ENCODE data around the gene PCBP4. TPM values are rescaled to one million over a fixed set of nuclear protein-coding genes. Genes with fewer than 3 reads are reported as not detected.

The PCBP4 gene
- total RNA-seq, 1 donor from 2014 or later: 60.6 TPM

DNA sequence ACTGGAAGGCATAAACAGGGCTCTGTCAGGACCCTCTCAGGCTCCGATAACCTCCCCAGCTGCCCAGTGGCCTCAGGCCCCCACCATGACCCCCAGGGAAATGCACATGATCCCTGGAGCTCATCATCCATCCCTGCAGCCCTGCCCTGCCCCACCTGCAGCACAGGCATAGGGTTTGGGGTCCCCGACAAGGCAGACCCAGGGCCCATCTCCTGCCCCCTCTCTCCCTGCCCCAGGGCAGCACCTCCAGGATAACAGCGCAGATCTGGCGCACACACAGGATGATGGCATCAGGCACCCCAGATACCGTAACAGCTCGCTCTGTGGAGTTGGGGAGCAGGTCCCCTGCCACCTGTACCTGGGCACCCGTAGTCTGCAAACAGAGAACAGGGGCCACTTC, 7.6 kb downstream of the PCBP4 start:
- TF ChIP-seq, protein P1, sequence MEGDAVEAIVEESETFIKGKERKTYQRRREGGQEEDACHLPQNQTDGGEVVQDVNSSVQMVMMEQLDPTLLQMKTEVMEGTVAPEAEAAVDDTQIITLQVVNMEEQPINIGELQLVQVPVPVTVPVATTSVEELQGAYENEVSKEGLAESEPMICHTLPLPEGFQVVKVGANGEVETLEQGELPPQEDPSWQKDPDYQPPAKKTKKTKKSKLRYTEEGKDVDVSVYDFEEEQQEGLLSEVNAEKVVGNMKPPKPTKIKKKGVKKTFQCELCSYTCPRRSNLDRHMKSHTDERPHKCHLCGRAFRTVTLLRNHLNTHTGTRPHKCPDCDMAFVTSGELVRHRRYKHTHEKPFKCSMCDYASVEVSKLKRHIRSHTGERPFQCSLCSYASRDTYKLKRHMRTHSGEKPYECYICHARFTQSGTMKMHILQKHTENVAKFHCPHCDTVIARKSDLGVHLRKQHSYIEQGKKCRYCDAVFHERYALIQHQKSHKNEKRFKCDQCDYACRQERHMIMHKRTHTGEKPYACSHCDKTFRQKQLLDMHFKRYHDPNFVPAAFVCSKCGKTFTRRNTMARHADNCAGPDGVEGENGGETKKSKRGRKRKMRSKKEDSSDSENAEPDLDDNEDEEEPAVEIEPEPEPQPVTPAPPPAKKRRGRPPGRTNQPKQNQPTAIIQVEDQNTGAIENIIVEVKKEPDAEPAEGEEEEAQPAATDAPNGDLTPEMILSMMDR (IDR thresholded peaks at IDR 0.05; ENCODE audit: unreplicated experiment): no peak
- H3K27ac Mint-ChIP-seq (ENCODE audit: unreplicated experiment): no peak overlapping the region
- H3K9me3 Mint-ChIP-seq (ENCODE audit: unreplicated experiment): no peaks in the 10 kb centered on the region
- DNase-seq (ENCODE audit: low spot score): no peak
- H3K4me3 Mint-ChIP-seq (ENCODE audit: unreplicated experiment): no peak overlapping the region
- peaks cover 4% of the 10 kb centered on the region for H3K36me3 Mint-ChIP-seq (ENCODE audit: low read depth, unreplicated experiment)
- H3K27me3 Mint-ChIP-seq (ENCODE audit: unreplicated experiment): peaks cover 11% of the 10 kb centered on the region
- H3K4me1 Mint-ChIP-seq (ENCODE audit: unreplicated experiment): no peaks in the 10 kb centered on the region

DNA sequence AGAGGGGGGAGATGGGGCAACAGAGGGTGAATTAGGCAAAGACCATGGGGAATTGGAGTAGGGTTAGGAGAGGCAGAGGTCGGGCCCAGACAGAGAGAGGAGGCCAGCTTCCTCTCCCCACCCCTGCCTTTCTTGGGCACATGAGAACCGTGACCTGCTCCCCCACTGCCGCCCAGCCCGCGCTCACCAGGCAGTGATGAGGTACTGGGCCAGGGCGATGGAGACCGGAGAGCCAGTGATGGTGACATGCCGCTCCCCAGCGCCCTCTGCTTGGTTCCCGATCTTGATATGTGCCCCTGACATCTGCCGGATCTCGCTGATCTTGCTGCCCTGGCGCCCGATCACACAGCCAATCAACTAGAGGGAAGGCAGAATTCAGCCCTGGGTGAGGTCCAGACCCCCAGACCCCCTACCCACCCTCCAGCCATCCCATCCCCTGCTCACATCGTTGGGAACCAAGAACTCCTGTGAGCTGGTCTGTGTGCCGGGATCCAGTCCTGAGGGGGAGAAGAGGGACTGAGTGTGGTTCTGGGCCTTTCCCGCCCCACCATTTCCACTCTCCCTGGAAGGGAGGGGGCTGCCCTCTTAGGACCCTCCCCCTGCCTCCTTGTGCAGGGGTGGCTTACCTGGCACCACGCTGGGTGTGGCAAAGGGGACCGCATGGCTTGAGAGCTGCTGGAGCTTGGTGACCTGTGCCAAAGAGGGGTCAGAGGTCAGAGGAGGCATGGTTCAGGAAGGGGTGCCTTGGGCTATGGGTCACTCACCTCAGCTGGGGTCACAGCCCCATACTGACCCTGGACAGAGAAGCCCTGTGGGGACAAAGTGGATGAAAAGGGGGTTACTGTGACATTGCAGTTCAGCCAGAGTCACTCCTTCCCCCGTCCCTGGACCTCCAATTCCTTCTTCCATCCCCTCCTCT, 8.4 kb downstream of the PCBP4 start:
- no peak overlapping the region for H3K27ac Mint-ChIP-seq (ENCODE audit: unreplicated experiment)
- TF ChIP-seq, protein P1 (IDR thresholded peaks at IDR 0.05; ENCODE audit: unreplicated experiment): no peak
- DNase-seq (ENCODE audit: low spot score): no peak
- H3K36me3 Mint-ChIP-seq (ENCODE audit: low read depth, unreplicated experiment): peaks cover 4% of the 10 kb centered on the region
- H3K4me1 Mint-ChIP-seq (ENCODE audit: unreplicated experiment): no peaks in the 10 kb centered on the region
- H3K4me3 Mint-ChIP-seq (ENCODE audit: unreplicated experiment): peak overlapping the region; percentile 66
- no peaks in the 10 kb centered on the region for H3K9me3 Mint-ChIP-seq (ENCODE audit: unreplicated experiment)
- H3K27me3 Mint-ChIP-seq (ENCODE audit: unreplicated experiment): peaks cover 16% of the 10 kb centered on the region

DNA sequence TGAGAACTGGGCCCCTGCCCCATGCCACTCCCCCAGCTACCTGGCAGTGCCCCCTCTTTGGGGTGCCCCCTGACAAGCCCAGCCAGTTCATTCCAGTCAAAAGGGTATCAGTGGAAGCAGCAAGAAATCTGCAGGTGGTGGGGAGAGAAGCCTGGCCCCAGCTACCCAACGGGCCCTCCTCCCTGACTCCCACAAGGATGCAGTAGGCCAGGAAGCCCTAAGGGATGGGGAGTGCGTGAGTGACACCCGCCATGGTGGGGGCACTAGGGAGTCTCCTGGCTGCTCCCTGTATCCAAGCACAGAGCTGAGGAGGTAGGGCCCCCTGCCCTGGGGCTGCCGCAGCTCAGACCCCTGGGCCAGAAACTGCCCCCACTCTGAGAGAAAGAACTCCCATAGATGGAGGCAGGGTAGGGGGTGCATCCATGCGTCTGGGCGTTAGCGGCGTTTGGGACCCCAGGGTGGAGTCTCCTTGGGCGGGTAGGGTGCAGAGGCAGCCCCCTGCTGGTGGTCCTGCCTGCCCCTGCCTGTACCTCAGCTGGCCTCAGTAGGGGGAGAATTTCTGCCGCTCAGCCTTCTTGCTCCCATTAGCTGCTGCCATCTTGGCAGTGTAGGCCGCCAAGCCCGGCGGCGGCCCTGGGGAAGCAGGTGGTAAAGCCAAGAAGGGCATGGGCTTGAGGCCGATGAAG, 9.6 kb downstream of the PCBP4 start:
- Mint-ChIP-seq H3K27me3 (ENCODE audit: unreplicated experiment) (peaks cover 19% of the 10 kb centered on the region), H3K4me1 (ENCODE audit: unreplicated experiment) (no peaks in the 10 kb centered on the region), H3K4me3 (ENCODE audit: unreplicated experiment) (no peak overlapping the region), H3K27ac (ENCODE audit: unreplicated experiment) (no peak overlapping the region), H3K9me3 (ENCODE audit: unreplicated experiment) (no peaks in the 10 kb centered on the region), H3K36me3 (ENCODE audit: low read depth, unreplicated experiment) (peaks cover 4% of the 10 kb centered on the region)
- TF ChIP-seq, protein P1 (IDR thresholded peaks at IDR 0.05; ENCODE audit: unreplicated experiment): no peak
- no peak for DNase-seq (ENCODE audit: low spot score)

DNA sequence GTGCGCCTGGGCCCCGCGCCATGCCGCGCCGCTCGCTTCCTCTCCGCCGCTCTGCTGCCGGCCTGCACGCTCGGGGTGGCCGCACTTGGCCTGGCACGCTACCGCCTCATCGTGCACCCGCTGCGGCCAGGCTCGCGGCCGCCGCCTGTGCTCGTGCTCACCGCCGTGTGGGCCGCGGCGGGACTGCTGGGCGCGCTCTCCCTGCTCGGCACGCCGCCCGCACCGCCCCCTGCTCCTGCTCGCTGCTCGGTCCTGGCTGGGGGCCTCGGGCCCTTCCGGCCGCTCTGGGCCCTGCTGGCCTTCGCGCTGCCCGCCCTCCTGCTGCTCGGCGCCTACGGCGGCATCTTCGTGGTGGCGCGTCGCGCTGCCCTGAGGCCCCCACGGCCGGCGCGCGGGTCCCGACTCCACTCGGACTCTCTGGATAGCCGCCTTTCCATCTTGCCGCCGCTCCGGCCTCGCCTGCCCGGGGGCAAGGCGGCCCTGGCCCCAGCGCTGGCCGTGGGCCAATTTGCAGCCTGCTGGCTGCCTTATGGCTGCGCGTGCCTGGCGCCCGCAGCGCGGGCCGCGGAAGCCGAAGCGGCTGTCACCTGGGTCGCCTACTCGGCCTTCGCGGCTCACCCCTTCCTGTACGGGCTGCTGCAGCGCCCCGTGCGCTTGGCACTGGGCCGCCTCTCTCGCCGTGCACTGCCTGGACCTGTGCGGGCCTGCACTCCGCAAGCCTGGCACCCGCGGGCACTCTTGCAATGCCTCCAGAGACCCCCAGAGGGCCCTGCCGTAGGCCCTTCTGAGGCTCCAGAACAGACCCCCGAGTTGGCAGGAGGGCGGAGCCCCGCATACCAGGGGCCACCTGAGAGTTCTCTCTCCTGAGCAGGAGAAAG, 11.1 kb downstream of the PCBP4 start:
- peaks cover 14% of the 10 kb centered on the region for H3K27me3 Mint-ChIP-seq (ENCODE audit: unreplicated experiment)
- TF ChIP-seq, protein P1 (IDR thresholded peaks at IDR 0.05; ENCODE audit: unreplicated experiment): peak; percentile 38
- no peaks in the 10 kb centered on the region for H3K9me3 Mint-ChIP-seq (ENCODE audit: unreplicated experiment)
- H3K4me3 Mint-ChIP-seq (ENCODE audit: unreplicated experiment): no peak overlapping the region
- no peaks in the 10 kb centered on the region for H3K4me1 Mint-ChIP-seq (ENCODE audit: unreplicated experiment)
- H3K36me3 Mint-ChIP-seq (ENCODE audit: low read depth, unreplicated experiment): peaks cover 4% of the 10 kb centered on the region
- H3K27ac Mint-ChIP-seq (ENCODE audit: unreplicated experiment): no peak overlapping the region
- peak; percentile 62 for DNase-seq (ENCODE audit: low spot score)

Measured in endothelial cell (in vitro differentiated cells).